ELF-1 (cell line): ENCODE data around the gene MYOG.

Source experiments
- DNase-seq: peaks from one replicate; pipeline ENCODE4 v3.0.0-alpha.2; 2016; ENCODE audit warnings: low read depth, low spot score

Gene MYOG

GRCh38 chr1:203090421-203091198, 4.8 kb upstream of the MYOG start:
- peak; percentile 54 for DNase-seq

GRCh38 chr1:203089651-203090045, 3.8 kb upstream of the MYOG start:
- no peak for DNase-seq

- no peak for DNase-seq
Measured at GRCh38 chr1:203089001-203089650, 3.3 kb upstream of the MYOG start.

GRCh38 chr1:203088441-203088840, 2.6 kb upstream of the MYOG start:
- DNase-seq, result no peak

- DNase-seq, result no peak
Measured at GRCh38 chr1:203086992-203087763, 1.4 kb upstream of the MYOG start.

GRCh38 chr1:203084588-203085527, 954 bp downstream of the MYOG start:
- peak; percentile 38 for DNase-seq

- DNase-seq, result no peak
Measured at GRCh38 chr1:203083463-203083921, 2.3 kb downstream of the MYOG start.

- DNase-seq, result no peak
Measured at GRCh38 chr1:203082571-203083462, 3.0 kb downstream of the MYOG start.

- DNase-seq, result no peak
Measured at GRCh38 chr1:203082231-203082505, 3.6 kb downstream of the MYOG start.

- DNase-seq, result no peak
Measured at GRCh38 chr1:203081465-203082230, 4.2 kb downstream of the MYOG start.

GRCh38 chr1:203080456-203080855, 5.4 kb downstream of the MYOG start:
- no peak for DNase-seq

- no peak for DNase-seq
Measured at GRCh38 chr1:203078478-203078877, 7.3 kb downstream of the MYOG start.

GRCh38 chr1:203077956-203078355, 7.9 kb downstream of the MYOG start:
- no peak for DNase-seq

GRCh38 chr1:203077367-203077766, 8.4 kb downstream of the MYOG start:
- DNase-seq, result no peak

GRCh38 chr1:203076031-203076511, 9.7 kb downstream of the MYOG start:
- peak; percentile 69 for DNase-seq

GRCh38 chr1:203075236-203076030, 10.4 kb downstream of the MYOG start:
- no peak for DNase-seq

- no peak for DNase-seq
Measured at GRCh38 chr1:203074610-203075009, 11.2 kb downstream of the MYOG start.

- DNase-seq, result no peak
Measured at GRCh38 chr1:203073469-203073868, 12.3 kb downstream of the MYOG start.

- no peak for DNase-seq
Measured at GRCh38 chr1:203072911-203073310, 12.9 kb downstream of the MYOG start.
